H7 (cell line): ENCODE measurements around the gene GNAS. TPM values are rescaled to one million over a fixed set of nuclear protein-coding genes. Genes with fewer than 3 reads are reported as not detected.

ENCODE experiments used
- DNase-seq: peaks from one replicate; pipeline ENCODE4 v3.0.0; 2012
- H3K27me3 ChIP-seq: 2 replicates; pipeline ENCODE4 v1.6.0; 2011; ENCODE audit warnings: mild to moderate bottlenecking, low read length; ENCODE audit not compliant: control insufficient read depth, insufficient read depth
- H3K36me3 ChIP-seq: replicated peaks from 2 replicates; pipeline ENCODE4 v1.5.1; 2011; ENCODE audit warnings: low read length; ENCODE audit not compliant: control insufficient read depth, insufficient read depth
- H3K4me3 ChIP-seq: 2 replicates; pipeline ENCODE4 v1.5.1; 2011; ENCODE audit warnings: low read depth, mild to moderate bottlenecking, control low read depth, low read length, moderate library complexity; ENCODE audit not compliant: insufficient read depth
- total RNA-seq: library from RNA; depleted of rRNA; stranded (reverse); fragments of >200 nt; shearing (Covaris generic); gene quantifications from 2 replicates; pipeline ENCODE4 v1.2.3, GENCODE V29; 2014; rRNA removed

Gene GNAS
- total RNA-seq, 1 experiment from 2014 or later: 685 TPM

- H3K4me3 ChIP-seq: no peak overlapping the region
- H3K27me3 ChIP-seq: no peaks in the 10 kb centered on the region
- no peaks in the 10 kb centered on the region for H3K36me3 ChIP-seq
- no peak for DNase-seq
These were observed 100.5 kb downstream of the GNAS start for GRCh38 chr20:58953050-58953449.

GRCh38 chr20:58956078-58956477 lies 103.6 kb downstream of the GNAS start:
- H3K36me3 ChIP-seq: no peaks in the 10 kb centered on the region
- no peaks in the 10 kb centered on the region for H3K27me3 ChIP-seq
- no peak for DNase-seq
- H3K4me3 ChIP-seq: no peak overlapping the region

GRCh38 chr20:58959652-58960051 lies 107.1 kb downstream of the GNAS start:
- H3K4me3 ChIP-seq: no peak overlapping the region
- no peaks in the 10 kb centered on the region for H3K27me3 ChIP-seq
- H3K36me3 ChIP-seq: no peaks in the 10 kb centered on the region
- no peak for DNase-seq

Other genes starting within 250 kb of the GNAS start
- 18.4 and 30.7 TPM in 2 replicates for gene STX16, start 201.4 kb upstream of the GNAS start, total RNA-seq
- 30.9 and 33.8 TPM in 2 replicates for gene NPEPL1, start 159.9 kb upstream of the GNAS start, total RNA-seq
- 0.24 and 0.26 TPM in 2 replicates for gene GNAS-AS1, start 1.8 kb upstream of the GNAS start, total RNA-seq
- gene NELFCD, start 128.5 kb downstream of the GNAS start, total RNA-seq: 36.8 and 39.8 TPM in 2 replicates
- 12.9 and 19.7 TPM in 2 replicates for gene CTSZ, start 154.5 kb downstream of the GNAS start, total RNA-seq
- not detected in 2 replicates for gene TUBB1, start 166.7 kb downstream of the GNAS start, total RNA-seq
- 14.3 and 16.4 TPM in 2 replicates for gene ATP5F1E, start 179.6 kb downstream of the GNAS start, total RNA-seq
- 29.5 and 36.3 TPM in 2 replicates for gene PRELID3B, start 190.1 kb downstream of the GNAS start, total RNA-seq